ENCODE results near the gene UNC13C. TPM values are rescaled to one million over a fixed set of nuclear protein-coding genes. Genes with fewer than 3 reads are reported as not detected.

UNC13C gene
- total RNA-seq, 1 experiment from 2014 or later: not detected

DNA sequence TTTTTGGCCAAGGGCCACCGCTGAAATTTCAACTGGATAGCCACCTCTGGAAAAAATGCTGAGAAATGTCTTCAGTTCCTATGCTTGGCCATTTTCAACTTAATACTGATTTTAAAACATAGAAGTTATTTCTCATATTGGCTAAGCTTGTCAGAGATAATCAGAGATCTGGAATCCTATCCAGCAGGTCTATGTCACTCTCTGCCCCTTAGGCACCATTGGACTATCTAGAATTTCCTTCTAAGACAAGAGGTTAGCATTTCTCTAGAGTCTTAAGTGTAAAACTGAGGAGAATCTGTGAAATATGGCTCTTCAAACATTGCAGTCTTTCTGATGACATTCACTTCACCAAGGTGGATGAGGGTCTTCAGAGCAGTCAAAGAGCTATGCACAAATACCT lies 597.3 kb downstream of the UNC13C start:
- Histone ChIP-seq H3K4me2 (ENCODE audit: low read length) (no peak overlapping the region), H3K36me3 (ENCODE audit: control insufficient read depth in 1 of 2, insufficient read depth in 2 of 2, low read length in 2 of 2) (no peaks in the 10 kb centered on the region), H2AFZ (ENCODE audit: low read depth, low read length, poor library complexity, severe bottlenecking) (no peak overlapping the region), H3K9me3 (ENCODE audit: control insufficient read depth in 1 of 2, insufficient read depth in 1 of 2, low read depth in 1 of 2, low read length in 2 of 2) (peaks cover 4 to 20% of the 10 kb centered on the region in 2 experiments; a peak in 2 of 4 replicates), H3K79me2 (ENCODE audit: insufficient read depth, low read length) (no peaks in the 10 kb centered on the region), H3K9ac (ENCODE audit: low read length) (no peak overlapping the region), H3K27ac (ENCODE audit: low read depth, low read length) (no peak overlapping the region), H3K27me3 (ENCODE audit: insufficient read depth, low read length) (no peaks in the 10 kb centered on the region), H3K9me2 (ENCODE audit: insufficient read depth) (no peaks in the 10 kb centered on the region), H4K20me1 (ENCODE audit: insufficient read depth) (no peaks in the 10 kb centered on the region), H3K4me1 (ENCODE audit: control insufficient read depth in 1 of 2, insufficient read depth in 2 of 2, low read length in 2 of 2) (no peaks in the 10 kb centered on the region), H3K4me3 (replicated peaks in 1 of 2; ENCODE audit: low read depth in 1 of 2, low read length in 2 of 2) (no peak overlapping the region)
- CTCF ChIA-PET: no interaction called here
- no TSS peak for BruUV-seq (replicated peaks)
- no peak for TF ChIP-seq POLR2AphosphoS5 (IDR thresholded peaks at IDR 0.05; ENCODE audit: low read depth, low read length)
- TF ChIP-seq EZH2phosphoT487 (IDR thresholded peaks at IDR 0.05; ENCODE audit: borderline replicate concordance): no peak
- TF ChIP-seq ZFX (IDR thresholded peaks at IDR 0.05): no peak
- no peak for TF ChIP-seq CTCF (IDR thresholded peaks at IDR 0.05 in 2 of 3, conservative IDR thresholded peaks at IDR 0.05 in 1 of 3; ENCODE audit: borderline replicate concordance in 1 of 3, insufficient read depth in 1 of 3, low read depth in 2 of 3, low read length in 2 of 3)
- TF ChIP-seq, protein P1, sequence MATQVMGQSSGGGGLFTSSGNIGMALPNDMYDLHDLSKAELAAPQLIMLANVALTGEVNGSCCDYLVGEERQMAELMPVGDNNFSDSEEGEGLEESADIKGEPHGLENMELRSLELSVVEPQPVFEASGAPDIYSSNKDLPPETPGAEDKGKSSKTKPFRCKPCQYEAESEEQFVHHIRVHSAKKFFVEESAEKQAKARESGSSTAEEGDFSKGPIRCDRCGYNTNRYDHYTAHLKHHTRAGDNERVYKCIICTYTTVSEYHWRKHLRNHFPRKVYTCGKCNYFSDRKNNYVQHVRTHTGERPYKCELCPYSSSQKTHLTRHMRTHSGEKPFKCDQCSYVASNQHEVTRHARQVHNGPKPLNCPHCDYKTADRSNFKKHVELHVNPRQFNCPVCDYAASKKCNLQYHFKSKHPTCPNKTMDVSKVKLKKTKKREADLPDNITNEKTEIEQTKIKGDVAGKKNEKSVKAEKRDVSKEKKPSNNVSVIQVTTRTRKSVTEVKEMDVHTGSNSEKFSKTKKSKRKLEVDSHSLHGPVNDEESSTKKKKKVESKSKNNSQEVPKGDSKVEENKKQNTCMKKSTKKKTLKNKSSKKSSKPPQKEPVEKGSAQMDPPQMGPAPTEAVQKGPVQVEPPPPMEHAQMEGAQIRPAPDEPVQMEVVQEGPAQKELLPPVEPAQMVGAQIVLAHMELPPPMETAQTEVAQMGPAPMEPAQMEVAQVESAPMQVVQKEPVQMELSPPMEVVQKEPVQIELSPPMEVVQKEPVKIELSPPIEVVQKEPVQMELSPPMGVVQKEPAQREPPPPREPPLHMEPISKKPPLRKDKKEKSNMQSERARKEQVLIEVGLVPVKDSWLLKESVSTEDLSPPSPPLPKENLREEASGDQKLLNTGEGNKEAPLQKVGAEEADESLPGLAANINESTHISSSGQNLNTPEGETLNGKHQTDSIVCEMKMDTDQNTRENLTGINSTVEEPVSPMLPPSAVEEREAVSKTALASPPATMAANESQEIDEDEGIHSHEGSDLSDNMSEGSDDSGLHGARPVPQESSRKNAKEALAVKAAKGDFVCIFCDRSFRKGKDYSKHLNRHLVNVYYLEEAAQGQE (IDR thresholded peaks at IDR 0.05; ENCODE audit: low read depth): no peak
- TF ChIP-seq EGR1 (IDR thresholded peaks at IDR 0.05; ENCODE audit: low read depth): no peak
- no peak for TF ChIP-seq ELF1 (IDR thresholded peaks at IDR 0.05; ENCODE audit: borderline replicate concordance, low read depth)
- no peak for TF ChIP-seq YY1 (IDR thresholded peaks at IDR 0.05; ENCODE audit: extremely low read depth, insufficient replicate concordance, low read depth, low read length)
- TF ChIP-seq ZBTB33 (IDR thresholded peaks at IDR 0.05; ENCODE audit: extremely low read depth, insufficient replicate concordance, low read length): no peak
- no peak for TF ChIP-seq SRF (IDR thresholded peaks at IDR 0.05; ENCODE audit: low read depth)
- no peak for TF ChIP-seq ATF3 (IDR thresholded peaks at IDR 0.05)
- no peak for TF ChIP-seq SP1 (IDR thresholded peaks at IDR 0.05; ENCODE audit: low read depth)
- TF ChIP-seq CEBPB (IDR thresholded peaks at IDR 0.05; ENCODE audit: low read depth): no peak
- TF ChIP-seq JUND (IDR thresholded peaks at IDR 0.05): no peak
- TF ChIP-seq CBX3 (IDR thresholded peaks at IDR 0.05; ENCODE audit: low read depth): no peak
- TF ChIP-seq POLR2A (IDR thresholded peaks at IDR 0.05; ENCODE audit: borderline replicate concordance, extremely low read depth, insufficient read depth, insufficient read length): no peak
- no peak for TF ChIP-seq RAD21 (IDR thresholded peaks at IDR 0.05; ENCODE audit: low read depth)
- no peak for TF ChIP-seq ZNF274 (IDR thresholded peaks at IDR 0.05; ENCODE audit: low read depth, low read length)
- ATAC-seq: no peak
- intact Hi-C loops (cut with micrococcal nuclease): no loop called here
- DNase-seq (ENCODE audit: low read depth, low spot score): no peak
- POLR2A ChIA-PET: no interaction called here
- RAD21 ChIA-PET (ENCODE audit: low non-redundant PET in 1 of 2, low total read pairs in 2 of 2, uncharacterized antibody in 2 of 2, unreplicated experiment in 2 of 2): no interaction called here

Measured in HCT116 (cell line).